Placental pericyte (primary cell): ENCODE measurements around the gene LIF. TPM values are rescaled to one million over a fixed set of nuclear protein-coding genes. Genes with fewer than 3 reads are reported as not detected.

Experiments
- total RNA-seq: library from RNA; depleted of rRNA; stranded (reverse); fragments of >200 nt; gene quantifications from 2 replicates; pipeline ENCODE4 v1.2.3, GENCODE V29; 2012

LIF gene
- 82.9 and 109 TPM in 2 replicates for total RNA-seq

GRCh38 chr22:30245985-30246813, at the start of gene LIF:
Gene LIF, minus strand, starts transcription at chr22:30246759. Its CDS starts 64 bp downstream, at chr22:30246695.

GRCh38 chr22:30289141-30289979, 42.8 kb upstream of the LIF start, which contains the start of gene CASTOR1:
Gene CASTOR1, minus strand, starts transcription at chr22:30289505. Its CDS starts 8 bp downstream, at chr22:30289497.

GRCh38 chr22:30266445-30267381, 20.2 kb upstream of the LIF start, which contains the start of gene OSM:
Gene OSM, minus strand, starts transcription at chr22:30266851. Its CDS starts 52 bp downstream, at chr22:30266799.

Other genes with a start within 250 kb of the LIF start
- gene HORMAD2, start 166.3 kb downstream of the LIF start, total RNA-seq = not detected in 2 replicates
- gene OSM, start 20.1 kb upstream of the LIF start, total RNA-seq = not detected in 2 replicates
- gene CASTOR1, start 42.7 kb upstream of the LIF start, total RNA-seq = 4.7 and 6.1 TPM in 2 replicates
- 28.1 and 30.0 TPM in 2 replicates for gene TBC1D10A, start 80.2 kb upstream of the LIF start, total RNA-seq
- 41.1 and 54.8 TPM in 2 replicates for gene SF3A1, start 110.1 kb upstream of the LIF start, total RNA-seq
- gene CCDC157, start 110.2 kb upstream of the LIF start, total RNA-seq = 2.4 TPM in 2 replicates
- gene RNF215, start 140.7 kb upstream of the LIF start, total RNA-seq = 21.5 and 32.8 TPM in 2 replicates
- 9.8 and 28.8 TPM in 2 replicates for gene SEC14L2, start 150.3 kb upstream of the LIF start, total RNA-seq
- 29.6 and 35.0 TPM in 2 replicates for gene MTFP1, start 179.0 kb upstream of the LIF start, total RNA-seq
- gene SEC14L3, start 225.3 kb upstream of the LIF start, total RNA-seq = not detected in 2 replicates